Measurements from ENCODE around the gene RPUSD1.
"Not testable (repeated sequence)": the region's sequence is repeated elsewhere in the genome, so short reads cannot be mapped to it uniquely, and the experiment has no call there.

The RPUSD1 gene

DNA sequence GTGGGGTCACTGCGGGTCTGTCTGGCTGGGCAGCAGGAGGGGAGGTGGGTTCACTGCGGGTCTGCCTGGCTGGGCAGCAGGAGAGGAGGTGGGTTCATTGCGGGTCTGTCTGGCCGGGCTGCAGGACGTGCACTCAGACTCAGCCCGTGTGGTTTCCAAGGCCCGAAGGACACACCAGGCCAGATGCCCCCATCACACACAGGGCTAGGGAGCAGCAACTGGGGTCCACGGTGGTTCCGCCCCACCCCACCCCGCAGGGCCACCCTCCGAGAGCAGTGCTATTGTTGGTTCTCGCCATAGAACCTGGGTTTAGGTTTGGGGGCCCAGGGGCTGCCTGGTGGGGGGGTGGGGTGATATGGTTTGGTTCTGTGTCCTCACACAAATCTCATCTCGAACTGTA is 41.5 kb downstream of the RPUSD1 start:
- no peaks in the 10 kb centered on the region for H3K36me3 Mint-ChIP-seq (ENCODE audit: low read depth)

GRCh38 chr16:745739-746138 is 42.4 kb downstream of the RPUSD1 start:
- H3K4me1 Mint-ChIP-seq (ENCODE audit: low read depth) = no peaks in the 10 kb centered on the region
- no peaks in the 10 kb centered on the region for H3K9me3 Mint-ChIP-seq
- H3K27ac Mint-ChIP-seq = no peak overlapping the region
- no peak overlapping the region for H3K4me3 Mint-ChIP-seq
- H3K27me3 Mint-ChIP-seq (ENCODE audit: low read depth) = no peaks in the 10 kb centered on the region
- no peaks in the 10 kb centered on the region for H3K36me3 Mint-ChIP-seq (ENCODE audit: low read depth)

More for the DNA sequence above, 41.5 kb downstream of the RPUSD1 start:
- H3K4me1 Mint-ChIP-seq (ENCODE audit: low read depth) = no peaks in the 10 kb centered on the region
- no peak overlapping the region for H3K4me3 Mint-ChIP-seq
- H3K27me3 Mint-ChIP-seq (ENCODE audit: low read depth) = no peaks in the 10 kb centered on the region
- no peaks in the 10 kb centered on the region for H3K9me3 Mint-ChIP-seq
- H3K27ac Mint-ChIP-seq = no peak overlapping the region

GRCh38 chr16:743794-744500 is 44.2 kb downstream of the RPUSD1 start:
- peaks cover 4% of the 10 kb centered on the region for H3K36me3 Mint-ChIP-seq (ENCODE audit: low read depth)
- H3K27ac Mint-ChIP-seq = no peak overlapping the region
- H3K27me3 Mint-ChIP-seq (ENCODE audit: low read depth) = no peaks in the 10 kb centered on the region
- H3K4me3 Mint-ChIP-seq = no peak overlapping the region
- H3K9me3 Mint-ChIP-seq = no peaks in the 10 kb centered on the region
- H3K4me1 Mint-ChIP-seq (ENCODE audit: low read depth) = peaks cover 6% of the 10 kb centered on the region

- H3K27me3 Mint-ChIP-seq (ENCODE audit: low read depth); H3K4me3 Mint-ChIP-seq; H3K27ac Mint-ChIP-seq; H3K4me1 Mint-ChIP-seq (ENCODE audit: low read depth); H3K36me3 Mint-ChIP-seq (ENCODE audit: low read depth); H3K9me3 Mint-ChIP-seq: not testable (repeated sequence)
Measured at GRCh38 chr16:742894-743293, 45.3 kb downstream of the RPUSD1 start.

- Mint-ChIP-seq H3K36me3 (ENCODE audit: low read depth) (peaks cover 6% of the 10 kb centered on the region), H3K9me3 (no peaks in the 10 kb centered on the region), H3K4me3 (peak overlapping the region; percentile 76), H3K27me3 (ENCODE audit: low read depth) (no peaks in the 10 kb centered on the region), H3K27ac (no peak overlapping the region), H3K4me1 (ENCODE audit: low read depth) (peaks cover 10% of the 10 kb centered on the region)
Measured at GRCh38 chr16:741986-742629, 46.1 kb downstream of the RPUSD1 start.

- peak within 1 kb of the TSS; percentile 62 for H3K27ac Mint-ChIP-seq
- H3K9me3 Mint-ChIP-seq = no peaks in the 10 kb centered on the region
- H3K36me3 Mint-ChIP-seq (ENCODE audit: low read depth) = peaks cover 6% of the 10 kb centered on the region
- no peaks in the 10 kb centered on the region for H3K27me3 Mint-ChIP-seq (ENCODE audit: low read depth)
- H3K4me3 Mint-ChIP-seq = peak within 1 kb of the TSS; percentile 76
- peaks cover 12% of the 10 kb centered on the region for H3K4me1 Mint-ChIP-seq (ENCODE audit: low read depth)
Measured at GRCh38 chr16:740764-741505, 47.2 kb downstream of the RPUSD1 start, which contains the start of gene CIAO3. CIAO3 (minus strand) TSS chr16:740997; CDS start chr16:740985, 12 bp downstream.

DNA sequence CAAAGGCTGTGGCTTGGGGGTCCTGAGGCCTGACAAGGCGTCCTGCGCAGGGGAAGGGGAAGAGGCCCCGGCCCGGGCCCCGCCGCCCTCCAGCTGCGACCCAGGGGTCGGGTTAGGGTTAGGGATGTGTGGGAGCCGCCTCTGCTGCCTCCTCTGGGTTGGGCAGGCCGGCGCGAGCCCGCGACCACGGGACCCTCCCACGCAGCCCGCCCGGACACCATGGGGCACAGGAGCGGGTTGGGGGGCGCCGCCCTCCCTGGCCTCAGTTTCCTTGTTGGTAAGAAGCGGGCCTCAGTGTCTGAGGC is 47.8 kb downstream of the RPUSD1 start:
- Mint-ChIP-seq H3K36me3 (ENCODE audit: low read depth) (peaks cover 6% of the 10 kb centered on the region), H3K4me1 (ENCODE audit: low read depth) (peaks cover 13% of the 10 kb centered on the region), H3K4me3 (peak overlapping the region; percentile 76), H3K9me3 (no peaks in the 10 kb centered on the region), H3K27ac (peak overlapping the region; percentile 62), H3K27me3 (ENCODE audit: low read depth) (no peaks in the 10 kb centered on the region)

DNA sequence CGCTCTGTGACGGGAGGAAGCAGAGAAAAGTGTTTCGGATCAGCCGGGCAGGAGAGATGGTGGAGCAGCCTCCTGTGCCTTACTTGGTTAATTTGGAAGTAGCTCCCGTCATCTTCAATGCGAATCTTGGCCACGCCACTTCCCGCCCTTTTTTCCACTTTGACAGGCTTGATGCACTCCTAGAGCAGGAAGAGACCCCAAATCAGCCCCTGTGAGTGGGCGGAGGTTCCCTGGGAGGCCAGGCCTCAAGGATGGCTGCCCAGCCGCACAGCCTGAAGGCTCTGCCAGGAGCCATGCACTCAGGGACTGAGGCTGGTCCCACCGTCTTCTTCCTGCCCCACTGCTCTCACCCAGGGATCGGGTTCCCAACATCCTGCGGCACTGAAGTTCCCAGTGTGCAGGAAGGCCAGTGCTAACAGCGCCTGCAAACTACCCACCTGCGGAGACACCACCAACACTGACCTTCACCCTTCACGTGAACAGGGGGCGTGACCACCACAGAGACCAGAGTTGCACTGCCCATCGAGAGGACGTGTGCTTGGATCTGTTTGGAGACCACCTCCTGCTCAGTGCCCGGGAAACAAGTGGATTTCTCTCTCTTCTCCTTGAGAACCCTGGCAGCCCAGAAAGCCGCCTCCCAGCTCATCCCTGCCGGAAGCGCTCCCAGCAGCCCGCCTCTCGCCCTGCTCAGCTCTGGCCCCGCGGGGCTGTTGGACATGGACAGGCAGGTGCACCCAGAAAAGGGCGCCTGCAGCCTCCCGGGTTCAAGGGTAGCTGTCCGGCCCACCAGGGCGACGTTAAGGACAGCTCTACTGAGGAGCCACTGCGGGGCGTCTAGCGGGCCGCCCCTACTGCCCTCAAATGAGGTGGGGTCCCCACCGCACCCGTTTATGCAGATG is 48.4 kb downstream of the RPUSD1 start:
- Mint-ChIP-seq H3K4me1 (ENCODE audit: low read depth) (peaks cover 17% of the 10 kb centered on the region), H3K27me3 (ENCODE audit: low read depth) (no peaks in the 10 kb centered on the region), H3K27ac (peak overlapping the region; percentile 62), H3K9me3 (no peaks in the 10 kb centered on the region), H3K4me3 (peak overlapping the region; percentile 81), H3K36me3 (ENCODE audit: low read depth) (peaks cover 10% of the 10 kb centered on the region)

DNA sequence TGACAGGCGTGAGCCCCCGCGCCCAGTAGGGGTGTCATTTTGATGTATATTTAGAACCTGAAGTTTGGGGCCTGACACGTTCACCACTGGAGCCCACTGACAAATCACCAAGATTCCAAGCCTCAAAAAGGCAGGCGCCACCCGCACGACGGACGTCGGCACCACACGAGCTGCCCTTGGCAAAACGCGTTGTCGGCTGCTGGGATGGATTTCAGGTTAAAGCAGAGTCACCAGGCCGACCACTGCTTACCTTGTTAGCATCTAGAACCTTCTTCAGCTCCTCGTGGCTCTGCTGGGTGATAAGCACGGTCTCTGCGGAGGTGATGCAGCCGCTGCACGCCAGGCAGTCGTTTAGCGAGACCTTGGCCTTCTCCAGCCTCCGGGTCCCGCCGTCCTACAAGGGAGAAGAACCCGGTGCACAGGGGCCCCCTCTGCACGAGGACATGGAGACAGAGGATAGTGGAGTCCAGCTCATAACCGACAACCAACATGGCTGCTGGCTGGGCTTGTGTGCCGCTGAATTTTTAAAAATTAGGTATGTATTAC is 51.2 kb downstream of the RPUSD1 start:
- H3K36me3 Mint-ChIP-seq (ENCODE audit: low read depth) = peaks cover 10% of the 10 kb centered on the region
- H3K27ac Mint-ChIP-seq = no peak overlapping the region
- H3K27me3 Mint-ChIP-seq (ENCODE audit: low read depth) = no peaks in the 10 kb centered on the region
- H3K4me3 Mint-ChIP-seq = no peak overlapping the region
- H3K4me1 Mint-ChIP-seq (ENCODE audit: low read depth) = peaks cover 17% of the 10 kb centered on the region
- H3K9me3 Mint-ChIP-seq = no peaks in the 10 kb centered on the region

DNA sequence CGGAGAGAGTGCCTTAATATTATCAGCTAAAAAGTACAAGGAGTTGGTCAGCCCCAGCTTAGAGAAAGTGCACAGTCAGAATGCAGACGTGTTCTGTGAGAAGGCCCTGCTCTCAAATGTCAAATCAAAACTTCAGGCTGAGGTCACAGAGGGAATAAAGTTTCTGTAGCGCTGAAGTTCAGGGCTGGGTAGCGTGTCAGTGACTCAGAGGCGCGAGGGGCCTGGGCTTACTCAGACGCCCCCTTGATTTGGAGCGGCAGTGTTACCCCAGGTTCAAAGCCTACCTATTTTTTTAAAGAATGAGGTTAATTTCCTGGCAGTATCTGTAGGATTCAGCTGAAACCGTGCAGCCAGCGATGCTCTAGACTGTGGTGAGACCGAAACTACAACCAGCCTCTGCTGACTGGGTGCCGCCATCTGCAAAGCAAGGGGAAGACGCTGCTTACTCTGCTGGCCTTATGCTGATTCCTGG is 52.2 kb downstream of the RPUSD1 start:
- Mint-ChIP-seq H3K4me1 (ENCODE audit: low read depth) (peaks cover 17% of the 10 kb centered on the region), H3K27ac (peak overlapping the region; percentile 58), H3K4me3 (peak overlapping the region; percentile 47), H3K9me3 (no peaks in the 10 kb centered on the region), H3K36me3 (ENCODE audit: low read depth) (peaks cover 10% of the 10 kb centered on the region), H3K27me3 (ENCODE audit: low read depth) (no peaks in the 10 kb centered on the region)

GRCh38 chr16:734981-735881 is 53.0 kb downstream of the RPUSD1 start:
- Mint-ChIP-seq H3K27me3 (ENCODE audit: low read depth) (no peaks in the 10 kb centered on the region), H3K36me3 (ENCODE audit: low read depth) (peaks cover 10% of the 10 kb centered on the region), H3K4me3 (peak overlapping the region; percentile 47), H3K4me1 (ENCODE audit: low read depth) (peaks cover 17% of the 10 kb centered on the region), H3K27ac (no peak overlapping the region), H3K9me3 (no peaks in the 10 kb centered on the region)
